CD4-positive, alpha-beta T cell (primary cell): ENCODE results near the gene CLCN3. TPM values are rescaled to one million over a fixed set of nuclear protein-coding genes. Genes with fewer than 3 reads are reported as not detected.

ENCODE experiments used
- ATAC-seq: fragments of 200-7000 bp; cut with Tn5 transposase; one replicate; pipeline ENCODE4 v1.10.0; 2022; ENCODE audit warnings: mild to moderate bottlenecking; ENCODE audit not compliant: poor library complexity
- CTCF ChIA-PET: fragments of 350-600 bp; sonication (Branson Sonifier 250); formaldehyde crosslinking; loops from one replicate; lab custom pipeline; 2021; ENCODE audit warnings: antibody characterized with exemption, inconsistent platforms; lab: Charles Lee
- POLR2A ChIA-PET: fragments of 350-600 bp; sonication (Branson Sonifier 250); formaldehyde crosslinking; loops from one replicate; lab custom pipeline; 2021; ENCODE audit warnings: antibody characterized with exemption, inconsistent platforms; lab: Charles Lee
- DNase-seq, 14 experiments: peaks; one replicate each; pipeline ENCODE4 v3.0.0-alpha.2; 2013 to 2020; ENCODE audit warnings: mixed read lengths in 2 of 14
- H3K27ac ChIP-seq, 2 donors: one replicate each; pipeline versions ENCODE4 v1.5.1 to v1.7.0; 2013; ENCODE audit warnings: low read length in 2 of 2, low read depth in 1 of 2, mild to moderate bottlenecking in 1 of 2
- H3K27me3 ChIP-seq, 2 experiments: 1 replicate in 1 of 2; 2 replicates in 1 of 2; pipeline versions ENCODE4 v1.6.1 to v1.7.0; 2013; ENCODE audit warnings: low read length in 2 of 2, control low read depth in 1 of 2, mild to moderate bottlenecking in 1 of 2, moderate library complexity in 1 of 2; ENCODE audit not compliant: insufficient read depth in 2 of 2, control insufficient read depth in 1 of 2
- H3K36me3 ChIP-seq: one replicate; pipeline ENCODE4 v1.6.1; 2013; ENCODE audit warnings: low read length, control low read depth; ENCODE audit not compliant: insufficient read depth
- H3K4me1 ChIP-seq: one replicate; pipeline ENCODE4 v1.6.1; 2013; ENCODE audit warnings: low read length, control low read depth; ENCODE audit not compliant: insufficient read depth
- H3K4me3 ChIP-seq: one replicate; pipeline ENCODE4 v1.5.1; 2013; ENCODE audit warnings: mild to moderate bottlenecking, low read length, moderate library complexity
- H3K9me3 ChIP-seq, 2 experiments: 1 replicate in 1 of 2; 2 replicates in 1 of 2; pipeline versions ENCODE4 v1.6.1 to v1.7.0; 2013; ENCODE audit warnings: low read length in 2 of 2, mild to moderate bottlenecking in 2 of 2, control low read depth in 1 of 2, moderate library complexity in 1 of 2; ENCODE audit not compliant: control insufficient read depth in 1 of 2, insufficient read depth in 1 of 2
- H3K27ac Mint-ChIP-seq: one replicate; pipeline ENCODE4 v1.8.0; 2020; ENCODE audit warnings: mixed read lengths
- H3K27me3 Mint-ChIP-seq: one replicate; pipeline ENCODE4 v1.8.0; 2021; ENCODE audit warnings: mixed read lengths
- H3K36me3 Mint-ChIP-seq: one replicate; pipeline ENCODE4 v1.8.0; 2021; ENCODE audit warnings: low read depth, mixed read lengths
- H3K4me1 Mint-ChIP-seq: one replicate; pipeline ENCODE4 v1.8.0; 2021; ENCODE audit warnings: low read depth, mixed read lengths
- H3K4me3 Mint-ChIP-seq: one replicate; pipeline ENCODE4 v1.8.0; 2020; ENCODE audit warnings: mild to moderate bottlenecking, mixed read lengths
- H3K9me3 Mint-ChIP-seq: one replicate; pipeline ENCODE4 v1.8.0; 2020; ENCODE audit warnings: mixed read lengths
- CTCF ChIP-seq: fragments of 200-600 bp; IDR thresholded peaks from one replicate; pipeline ENCODE4 v1.8.0; 2022; ENCODE audit warnings: antibody characterized with exemption, mild to moderate bottlenecking
- intact Hi-C, 2 experiments: fragments of 100-400 bp; cut with DNase I in 1 of 2; cut with micrococcal nuclease in 1 of 2; formaldehyde crosslinking; loops; one replicate each; pipeline versions ENCODE4 v1.15.1 to v1.9.0; 2023 to 2025; cut with DNase I, micrococcal nuclease
- total RNA-seq, 174 experiments: library from RNA in 2 of 174; stranded (reverse) in 2 of 174; gene quantifications; one replicate each; pipeline ENCODE4 v1.2.3 and lab custom pipeline; 2021 to 2026

Gene CLCN3
- total RNA-seq, 2 experiments from 2014 or later = 9.0 to 9.2 TPM

- CTCF ChIA-PET = interaction anchor here (0.9 to 1.2 kb wide), 2 partner anchors 12 to 15 kb away, joined by 3 read pairs; no protein-coding TSS in a partner anchor
These were observed 69.3 kb downstream of the CLCN3 start for GRCh38 chr4:169689681-169690080.

GRCh38 chr4:169690787-169691186, 70.4 kb downstream of the CLCN3 start:
- DNase-seq (no peak), ATAC-seq (no peak)
- H3K4me3 ChIP-seq = no peak overlapping the region
- Mint-ChIP-seq H3K9me3 (no peaks in the 10 kb centered on the region), H3K36me3 (peaks cover 61% of the 10 kb centered on the region), H3K4me1 (peaks cover 12% of the 10 kb centered on the region), H3K27me3 (no peaks in the 10 kb centered on the region), H3K27ac (no peak overlapping the region), H3K4me3 (no peak overlapping the region)
- POLR2A ChIA-PET = no interaction called here
- H3K27me3 ChIP-seq = no peaks in the 10 kb centered on the region
- intact Hi-C loops = no loop called here
- H3K36me3 ChIP-seq = peaks cover 19% of the 10 kb centered on the region
- H3K4me1 ChIP-seq = no peaks in the 10 kb centered on the region
- no peaks in the 10 kb centered on the region for H3K9me3 ChIP-seq
- no peak for TF ChIP-seq CTCF
- no peak overlapping the region for H3K27ac ChIP-seq
- CTCF ChIA-PET = no interaction called here

More at GRCh38 chr4:169689681-169690080, 69.3 kb downstream of the CLCN3 start:
- DNase-seq (no peak), ATAC-seq (no peak)
- no peaks in the 10 kb centered on the region for H3K27me3 Mint-ChIP-seq
- no peak for TF ChIP-seq CTCF
- intact Hi-C loops = no loop called here
- peaks cover 12% of the 10 kb centered on the region for H3K4me1 Mint-ChIP-seq
- Histone ChIP-seq H3K4me1 (no peaks in the 10 kb centered on the region), H3K27me3 (no peaks in the 10 kb centered on the region), H3K9me3 (no peaks in the 10 kb centered on the region), H3K36me3 (peaks cover 21% of the 10 kb centered on the region), H3K27ac (no peak overlapping the region), H3K4me3 (no peak overlapping the region)
- no peaks in the 10 kb centered on the region for H3K9me3 Mint-ChIP-seq
- peak overlapping the region; percentile 1 for H3K27ac Mint-ChIP-seq
- POLR2A ChIA-PET = no interaction called here
- H3K36me3 Mint-ChIP-seq = peaks cover 60% of the 10 kb centered on the region
- H3K4me3 Mint-ChIP-seq = no peak overlapping the region

- Histone ChIP-seq H3K27me3 (no peaks in the 10 kb centered on the region), H3K4me1 (no peaks in the 10 kb centered on the region), H3K36me3 (peaks cover 37% of the 10 kb centered on the region), H3K4me3 (no peak overlapping the region), H3K9me3 (no peaks in the 10 kb centered on the region), H3K27ac (no peak overlapping the region)
- no peaks in the 10 kb centered on the region for H3K27me3 Mint-ChIP-seq
- H3K9me3 Mint-ChIP-seq = no peaks in the 10 kb centered on the region
- no peak overlapping the region for H3K4me3 Mint-ChIP-seq
- peaks cover 71% of the 10 kb centered on the region for H3K36me3 Mint-ChIP-seq
- POLR2A ChIA-PET = no interaction called here
- H3K4me1 Mint-ChIP-seq = no peaks in the 10 kb centered on the region
- CTCF ChIA-PET = no interaction called here
- DNase-seq (no peak), ATAC-seq (no peak)
- no peak overlapping the region for H3K27ac Mint-ChIP-seq
- intact Hi-C loops = no loop called here
- TF ChIP-seq CTCF = no peak
These were observed 78.0 kb downstream of the CLCN3 start for GRCh38 chr4:169698331-169698730.
